ENCODE results near the gene CREB5. TPM values are rescaled to one million over a fixed set of nuclear protein-coding genes. Genes with fewer than 3 reads are reported as not detected.

The CREB5 gene
- polyA plus RNA-seq, 3 donors from 2014 or later, result 0.37 TPM; not detected in 2

DNA sequence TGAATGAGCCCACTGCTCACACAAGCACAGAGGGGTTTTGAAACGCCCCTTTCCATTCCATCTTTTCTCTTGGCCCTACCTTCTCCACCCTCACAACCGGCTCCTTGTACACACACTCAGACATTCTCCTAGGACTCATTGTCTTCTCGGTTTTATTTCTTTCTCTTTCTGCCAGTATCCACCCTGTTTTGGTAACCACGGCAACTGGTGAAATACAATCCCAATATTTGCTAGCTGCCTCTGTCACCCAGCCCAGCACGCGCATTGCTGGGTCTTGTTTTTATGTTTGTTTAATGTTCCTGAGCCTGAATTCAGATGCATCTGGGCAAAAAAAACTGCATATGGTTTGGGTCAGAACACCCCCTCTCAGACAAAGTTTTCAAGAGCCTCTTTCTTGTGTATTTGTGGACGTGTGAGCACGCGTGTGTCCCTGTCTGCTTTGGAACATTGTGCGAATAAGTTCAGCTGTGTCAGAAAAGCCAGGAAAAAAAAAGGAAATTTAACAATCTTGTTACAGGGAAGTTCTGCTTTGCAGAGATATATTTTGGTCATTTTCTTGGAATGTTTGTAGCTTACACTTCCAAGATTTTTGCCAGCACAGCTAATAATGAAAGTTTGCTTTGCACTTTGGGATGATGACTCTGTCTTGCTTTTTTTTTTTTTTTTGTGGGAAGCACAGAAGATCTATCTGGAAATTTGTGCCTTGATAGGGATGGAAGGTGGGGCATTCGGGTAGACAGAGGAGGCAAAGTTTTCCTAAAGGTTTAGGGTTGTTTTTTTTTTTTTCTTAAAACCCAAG, 320.0 kb downstream of the CREB5 start:
- no peaks in the 10 kb centered on the region for H3K9me3 Mint-ChIP-seq
- H3K36me3 Mint-ChIP-seq, result no peaks in the 10 kb centered on the region
- peaks cover 0 to 12% (median 9%) of the 10 kb centered on the region in 3 donors for H3K27me3 Mint-ChIP-seq (ENCODE audit: low read depth in 3 of 3)
- H3K4me3 Mint-ChIP-seq, result no peak overlapping the region
- DNase-seq, result no peak
- no peak overlapping the region for H3K27ac Mint-ChIP-seq
- no peaks in the 10 kb centered on the region for H3K4me1 Mint-ChIP-seq

DNA sequence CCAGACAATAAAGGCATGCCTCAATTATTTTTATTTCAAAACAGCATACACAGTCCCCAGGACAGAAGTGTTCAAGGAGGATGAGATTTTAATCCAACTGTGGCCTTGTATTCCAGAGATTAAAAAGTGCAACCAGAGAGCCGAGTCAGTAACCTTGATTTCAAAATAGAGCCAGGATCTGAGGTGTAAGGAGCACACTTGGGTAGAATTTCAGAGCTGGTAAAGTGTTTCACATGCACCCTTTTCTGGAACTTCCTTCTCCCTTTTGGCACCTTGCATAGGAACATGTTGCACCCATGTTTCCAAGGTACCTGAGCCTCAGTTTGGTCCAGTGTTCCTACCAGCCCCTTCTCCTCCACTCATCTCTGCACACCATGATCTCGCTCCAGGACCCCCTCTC, 320.7 kb downstream of the CREB5 start:
- no peak for DNase-seq
- peaks cover 0 to 12% (median 5%) of the 10 kb centered on the region in 3 donors for H3K27me3 Mint-ChIP-seq (ENCODE audit: low read depth in 3 of 3)
- H3K36me3 Mint-ChIP-seq, result no peaks in the 10 kb centered on the region
- no peak overlapping the region for H3K4me3 Mint-ChIP-seq
- H3K9me3 Mint-ChIP-seq, result no peaks in the 10 kb centered on the region
- H3K4me1 Mint-ChIP-seq, result no peaks in the 10 kb centered on the region
- no peak overlapping the region for H3K27ac Mint-ChIP-seq

DNA sequence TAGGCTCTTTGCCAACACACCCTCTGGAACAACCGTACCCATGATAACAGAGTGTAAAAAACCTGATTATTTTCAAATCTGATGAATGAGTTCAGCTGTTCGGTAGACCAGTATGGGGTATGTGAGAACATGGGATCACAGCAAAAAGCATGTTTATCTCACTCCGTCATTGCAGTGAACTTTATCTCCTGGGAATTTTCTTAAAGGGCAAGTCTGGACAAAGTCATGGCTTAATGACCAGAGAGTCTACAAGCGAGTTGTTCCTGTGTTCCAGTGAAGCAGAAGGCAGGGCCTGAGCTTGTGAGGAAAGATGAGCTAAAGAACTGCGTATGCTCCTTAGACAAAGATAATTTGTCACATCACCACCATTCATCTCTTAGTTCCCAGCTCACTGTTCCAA, 326.1 kb downstream of the CREB5 start:
- H3K27ac Mint-ChIP-seq, result no peak overlapping the region
- peaks cover 0 to 11% (median 2%) of the 10 kb centered on the region in 3 donors for H3K27me3 Mint-ChIP-seq (ENCODE audit: low read depth in 3 of 3)
- no peaks in the 10 kb centered on the region for H3K36me3 Mint-ChIP-seq
- no peaks in the 10 kb centered on the region for H3K9me3 Mint-ChIP-seq
- H3K4me3 Mint-ChIP-seq, result no peak overlapping the region
- H3K4me1 Mint-ChIP-seq, result no peaks in the 10 kb centered on the region
- no peak for DNase-seq

DNA sequence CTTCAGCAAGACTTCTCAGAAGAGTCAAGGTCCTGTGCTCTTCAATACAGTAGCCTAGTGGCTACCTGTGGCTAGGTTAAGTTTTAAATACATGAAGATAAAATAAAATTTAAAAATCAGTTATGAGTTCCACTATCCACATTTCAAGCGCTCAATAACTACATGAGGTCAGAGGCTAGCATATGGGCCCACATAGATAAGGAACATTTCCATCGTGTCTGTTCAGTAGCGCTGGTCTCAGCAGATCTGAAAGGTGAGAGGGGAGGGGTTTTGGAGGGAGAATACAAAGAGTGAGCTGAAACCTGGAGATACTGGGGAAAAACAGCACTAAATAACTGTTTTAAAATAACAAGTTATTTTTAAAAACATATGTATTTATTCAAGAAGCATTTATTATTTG, 326.8 kb downstream of the CREB5 start:
- no peaks in the 10 kb centered on the region for H3K9me3 Mint-ChIP-seq
- no peaks in the 10 kb centered on the region for H3K36me3 Mint-ChIP-seq
- H3K27ac Mint-ChIP-seq, result no peak overlapping the region
- H3K4me1 Mint-ChIP-seq, result no peaks in the 10 kb centered on the region
- DNase-seq, result no peak
- no peak overlapping the region for H3K4me3 Mint-ChIP-seq
- H3K27me3 Mint-ChIP-seq (ENCODE audit: low read depth in 3 of 3), result peaks cover 0 to 11% (median 2%) of the 10 kb centered on the region in 3 donors

DNA sequence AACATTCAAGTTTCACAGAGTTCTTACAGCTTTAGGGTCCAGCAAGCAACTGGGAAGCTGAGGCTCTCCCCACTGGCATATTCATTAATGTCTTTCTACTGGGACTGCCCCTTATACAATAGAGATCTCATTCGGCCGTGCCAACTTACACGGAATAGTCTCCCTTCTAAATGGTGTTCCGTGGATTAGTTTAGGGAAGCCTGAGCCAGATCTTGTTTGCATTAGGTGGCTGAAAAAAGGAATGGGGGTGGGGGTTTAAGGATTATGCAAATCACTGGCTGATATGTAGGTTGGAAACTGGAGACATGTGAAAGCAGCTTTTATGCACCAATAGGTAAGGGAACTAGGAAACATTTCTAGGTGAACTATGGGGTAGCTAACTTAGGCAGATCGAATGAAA, 327.5 kb downstream of the CREB5 start:
- DNase-seq, result no peak
- no peak overlapping the region for H3K4me3 Mint-ChIP-seq
- no peaks in the 10 kb centered on the region for H3K4me1 Mint-ChIP-seq
- H3K9me3 Mint-ChIP-seq, result no peaks in the 10 kb centered on the region
- H3K27ac Mint-ChIP-seq, result no peak overlapping the region
- peaks cover 0 to 10% (median 2%) of the 10 kb centered on the region in 3 donors for H3K27me3 Mint-ChIP-seq (ENCODE audit: low read depth in 3 of 3)
- H3K36me3 Mint-ChIP-seq, result no peaks in the 10 kb centered on the region

DNA sequence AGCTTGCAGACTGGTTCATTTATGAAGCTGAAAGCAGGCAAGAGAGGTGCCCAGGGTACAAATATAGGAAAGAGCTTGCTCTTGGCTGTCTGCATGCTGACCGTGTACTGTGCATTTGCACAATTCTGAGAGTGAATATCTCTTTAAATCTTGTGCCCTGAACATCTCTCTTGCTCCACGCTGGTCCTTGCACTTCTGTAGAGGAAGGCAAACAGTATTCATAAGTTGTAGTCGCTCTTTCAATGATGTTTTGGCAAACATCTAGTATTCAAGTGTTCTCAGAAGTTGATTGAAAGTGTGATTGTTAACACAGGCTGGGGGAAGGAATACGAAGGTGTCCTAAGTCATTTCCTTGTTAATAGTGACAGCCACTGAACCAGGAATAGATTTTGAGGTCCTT, 332.6 kb downstream of the CREB5 start:
- Mint-ChIP-seq H3K4me3 (no peak overlapping the region), H3K9me3 (no peaks in the 10 kb centered on the region), H3K27me3 (ENCODE audit: low read depth in 3 of 3) (peaks cover 2 to 7% (median 4%) of the 10 kb centered on the region in 3 donors), H3K27ac (no peak overlapping the region), H3K4me1 (no peaks in the 10 kb centered on the region), H3K36me3 (no peaks in the 10 kb centered on the region)
- DNase-seq, result no peak

DNA sequence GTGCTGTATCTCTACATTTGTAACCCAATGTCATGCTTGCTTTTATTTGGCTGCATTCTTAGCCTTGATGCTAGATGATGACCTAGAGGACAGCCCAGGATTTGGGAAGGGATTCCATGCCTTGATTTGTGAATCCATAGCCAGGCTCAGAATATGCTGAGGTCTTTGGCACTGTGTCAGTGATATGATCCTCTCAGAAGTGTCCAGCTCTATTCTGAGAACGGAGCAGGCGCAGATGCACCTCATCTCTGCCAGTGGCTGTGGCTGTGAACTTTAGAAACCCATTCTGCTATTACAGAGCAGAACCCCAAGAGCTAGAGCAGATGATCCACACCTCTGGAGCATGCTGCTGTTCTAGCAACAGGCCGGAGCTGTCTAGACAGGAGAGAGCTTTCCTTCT, 333.0 kb downstream of the CREB5 start:
- DNase-seq, result no peak
- H3K27me3 Mint-ChIP-seq (ENCODE audit: low read depth in 3 of 3), result peaks cover 2 to 7% (median 6%) of the 10 kb centered on the region in 3 donors
- no peaks in the 10 kb centered on the region for H3K4me1 Mint-ChIP-seq
- H3K9me3 Mint-ChIP-seq, result no peaks in the 10 kb centered on the region
- no peak overlapping the region for H3K27ac Mint-ChIP-seq
- H3K36me3 Mint-ChIP-seq, result no peaks in the 10 kb centered on the region
- H3K4me3 Mint-ChIP-seq, result no peak overlapping the region

DNA sequence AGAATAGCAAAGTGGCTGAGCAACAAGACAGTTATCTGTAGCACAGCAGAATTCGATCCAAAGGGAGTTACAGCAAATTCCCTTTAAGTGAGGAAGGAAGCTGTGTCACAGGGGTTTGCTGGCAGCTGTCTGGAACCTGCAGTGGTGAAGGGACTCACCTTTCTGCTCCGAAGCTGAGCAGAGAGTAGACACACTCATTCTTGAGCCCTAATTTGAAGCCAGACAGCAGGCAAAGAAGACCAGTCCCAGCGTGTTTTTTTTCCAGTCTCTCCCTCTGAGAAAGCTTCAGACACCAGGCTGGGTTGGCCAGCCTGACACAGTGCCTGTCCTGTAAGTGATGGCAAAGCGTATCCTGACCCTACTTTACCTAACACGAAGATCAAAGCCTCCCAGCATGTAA, 335.1 kb downstream of the CREB5 start:
- H3K27me3 Mint-ChIP-seq (ENCODE audit: low read depth in 3 of 3), result peaks cover 2 to 6% (median 6%) of the 10 kb centered on the region in 3 donors
- no peak overlapping the region for H3K27ac Mint-ChIP-seq
- H3K4me3 Mint-ChIP-seq, result no peak overlapping the region
- DNase-seq, result no peak
- no peaks in the 10 kb centered on the region for H3K4me1 Mint-ChIP-seq
- H3K9me3 Mint-ChIP-seq, result no peaks in the 10 kb centered on the region
- no peaks in the 10 kb centered on the region for H3K36me3 Mint-ChIP-seq

DNA sequence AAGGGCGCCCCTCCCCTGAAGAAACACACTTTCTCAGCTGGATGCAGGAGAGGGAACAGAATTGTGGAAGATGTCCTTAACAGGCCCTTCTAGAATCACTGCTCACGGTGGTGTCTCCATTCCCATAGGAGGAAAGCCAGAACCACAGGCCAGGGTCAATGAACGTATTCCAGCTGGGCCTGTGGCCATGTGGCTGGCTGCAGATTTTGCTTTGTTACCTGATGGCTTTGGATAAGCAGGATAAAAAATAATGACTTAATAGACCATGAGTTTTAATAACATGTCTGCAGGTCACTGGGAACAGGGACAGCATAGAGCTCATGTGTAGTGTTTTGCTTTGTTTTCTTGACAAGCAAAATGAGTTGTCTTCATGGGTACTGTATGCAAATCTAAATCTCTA, 335.5 kb downstream of the CREB5 start:
- Mint-ChIP-seq H3K36me3 (no peaks in the 10 kb centered on the region), H3K9me3 (no peaks in the 10 kb centered on the region), H3K4me1 (no peaks in the 10 kb centered on the region), H3K27ac (no peak overlapping the region), H3K27me3 (ENCODE audit: low read depth in 3 of 3) (peaks cover 2 to 6% (median 6%) of the 10 kb centered on the region in 3 donors), H3K4me3 (no peak overlapping the region)
- no peak for DNase-seq

DNA sequence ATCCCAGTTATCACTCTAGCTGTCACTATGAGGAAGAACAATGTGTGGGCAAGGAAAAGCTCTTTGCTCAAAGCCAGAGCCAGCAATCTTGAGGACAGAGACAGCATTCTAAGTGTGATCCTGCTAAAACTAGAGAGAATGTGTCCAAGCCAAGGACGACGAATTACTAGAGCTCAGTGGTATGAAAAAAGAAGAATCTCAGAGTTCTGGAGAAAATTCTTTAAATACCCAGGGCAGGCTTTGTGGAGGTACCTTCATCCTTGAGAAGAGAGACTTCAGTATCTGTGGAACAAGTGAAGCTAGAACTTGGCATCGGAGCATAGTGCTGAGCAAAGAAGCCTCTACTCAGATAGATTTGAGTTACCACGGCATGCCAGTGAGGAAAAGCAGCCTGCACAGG, 336.0 kb downstream of the CREB5 start:
- no peaks in the 10 kb centered on the region for H3K4me1 Mint-ChIP-seq
- H3K9me3 Mint-ChIP-seq, result no peaks in the 10 kb centered on the region
- no peak for DNase-seq
- peaks cover 2 to 6% (median 6%) of the 10 kb centered on the region in 3 donors for H3K27me3 Mint-ChIP-seq (ENCODE audit: low read depth in 3 of 3)
- no peak overlapping the region for H3K27ac Mint-ChIP-seq
- no peak overlapping the region for H3K4me3 Mint-ChIP-seq
- no peaks in the 10 kb centered on the region for H3K36me3 Mint-ChIP-seq

DNA sequence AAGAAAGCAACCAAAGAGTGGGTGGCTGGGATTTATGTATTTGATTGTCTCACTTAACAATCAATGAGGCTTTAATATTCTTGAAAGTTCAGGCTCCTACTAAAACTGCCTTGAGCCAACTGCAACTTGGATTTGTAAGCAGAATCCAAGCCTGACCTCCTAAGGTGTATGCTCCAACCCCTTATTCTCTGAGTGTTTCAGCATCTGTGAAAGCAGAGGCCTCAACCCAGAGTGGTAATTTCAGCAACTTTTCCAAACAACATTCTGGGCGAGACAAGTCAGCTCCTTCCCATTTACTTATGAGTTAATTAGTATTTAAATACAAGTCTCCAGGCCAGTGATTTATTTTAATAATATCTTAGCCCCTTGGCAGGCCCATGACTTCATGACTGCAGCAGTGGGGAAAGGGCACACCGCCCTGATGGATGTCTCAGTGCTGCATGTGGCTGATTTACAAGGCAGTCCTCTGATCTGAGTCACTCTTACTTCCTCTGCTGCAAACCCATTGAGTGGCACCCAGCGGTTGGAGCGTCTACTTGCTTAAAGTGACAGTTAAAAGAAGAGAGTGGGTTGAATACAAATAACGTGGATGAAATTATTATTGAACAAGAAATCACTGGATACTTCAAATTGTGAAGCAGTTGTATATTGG, 336.7 kb downstream of the CREB5 start:
- Mint-ChIP-seq H3K4me1 (no peaks in the 10 kb centered on the region), H3K9me3 (no peaks in the 10 kb centered on the region), H3K36me3 (no peaks in the 10 kb centered on the region), H3K4me3 (no peak overlapping the region), H3K27ac (no peak overlapping the region), H3K27me3 (ENCODE audit: low read depth in 3 of 3) (peaks cover 2 to 6% (median 6%) of the 10 kb centered on the region in 3 donors)
- DNase-seq, result no peak

DNA sequence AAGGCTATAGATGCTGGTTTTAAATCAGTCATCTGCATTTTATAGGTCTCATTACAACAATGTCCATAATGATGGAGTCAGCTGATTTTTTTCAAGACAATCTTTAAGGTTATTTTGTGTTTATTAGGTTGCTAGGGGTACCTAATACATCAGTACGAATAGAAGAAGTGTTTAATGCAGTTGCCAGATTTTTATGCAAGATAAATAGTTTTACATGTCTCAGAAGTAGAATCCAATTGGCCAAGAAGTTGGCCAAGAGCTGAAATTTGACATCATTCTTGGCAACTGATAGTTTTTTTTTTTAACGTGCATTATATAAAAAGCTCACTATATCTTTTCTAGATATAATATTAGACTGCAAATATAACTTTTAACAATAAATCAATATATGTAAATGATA, 337.3 kb downstream of the CREB5 start:
- H3K4me1 Mint-ChIP-seq, result no peaks in the 10 kb centered on the region
- DNase-seq, result no peak
- H3K27ac Mint-ChIP-seq, result no peak overlapping the region
- H3K27me3 Mint-ChIP-seq (ENCODE audit: low read depth in 3 of 3), result peaks cover 2 to 6% (median 6%) of the 10 kb centered on the region in 3 donors
- H3K9me3 Mint-ChIP-seq, result no peaks in the 10 kb centered on the region
- no peak overlapping the region for H3K4me3 Mint-ChIP-seq
- no peaks in the 10 kb centered on the region for H3K36me3 Mint-ChIP-seq

DNA sequence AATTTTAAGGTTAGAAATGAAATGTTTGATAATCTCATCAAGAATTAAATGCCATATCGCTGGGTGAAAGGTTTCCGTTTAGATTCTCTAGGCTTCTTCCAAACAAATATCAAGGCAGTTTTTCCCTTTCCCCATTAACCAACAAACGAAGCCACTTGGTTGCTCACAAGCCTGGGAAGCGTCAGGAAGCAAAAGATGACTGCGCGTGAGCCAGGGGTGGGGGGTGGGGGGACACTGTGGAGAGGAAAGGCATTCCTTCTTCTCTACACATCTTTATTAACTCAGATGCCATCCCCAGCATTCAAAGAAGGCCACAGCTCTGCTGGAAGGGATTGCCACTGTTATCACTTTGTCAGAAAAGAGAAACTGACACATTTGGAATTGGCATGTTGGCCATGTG, 338.7 kb downstream of the CREB5 start:
- Mint-ChIP-seq H3K9me3 (no peaks in the 10 kb centered on the region), H3K36me3 (no peaks in the 10 kb centered on the region), H3K27me3 (ENCODE audit: low read depth in 3 of 3) (peaks cover 2 to 6% (median 4%) of the 10 kb centered on the region in 3 donors), H3K4me3 (no peak overlapping the region), H3K4me1 (no peaks in the 10 kb centered on the region), H3K27ac (no peak overlapping the region)
- no peak for DNase-seq

DNA sequence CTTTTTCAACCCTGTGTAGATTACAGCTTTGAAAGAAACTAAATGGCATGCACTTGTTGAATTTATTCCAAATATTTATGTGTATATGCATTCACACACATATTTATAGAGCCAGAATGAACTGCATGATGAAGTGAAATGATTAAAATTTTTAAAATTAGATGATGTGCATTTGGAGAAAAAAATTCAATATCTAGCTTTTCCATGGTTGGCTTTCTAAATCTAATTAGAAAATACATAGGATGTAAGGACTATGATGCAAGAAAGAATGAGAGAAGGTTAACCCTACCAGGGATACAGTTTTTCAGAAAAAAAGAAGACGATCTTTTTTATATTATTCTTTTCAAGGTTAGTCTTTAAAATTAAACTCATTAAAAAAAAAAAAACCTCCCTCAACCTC, 341.3 kb downstream of the CREB5 start:
- H3K9me3 Mint-ChIP-seq, result no peaks in the 10 kb centered on the region
- H3K27me3 Mint-ChIP-seq (ENCODE audit: low read depth in 3 of 3), result peaks cover 0 to 4% (median 2%) of the 10 kb centered on the region in 3 donors
- H3K27ac Mint-ChIP-seq, result no peak overlapping the region
- H3K4me1 Mint-ChIP-seq, result no peaks in the 10 kb centered on the region
- DNase-seq, result no peak
- H3K4me3 Mint-ChIP-seq, result no peak overlapping the region
- H3K36me3 Mint-ChIP-seq, result no peaks in the 10 kb centered on the region
